Liver (tissue), 9 donors: Measurements from ENCODE around the gene IDE. TPM values are rescaled to one million over a fixed set of nuclear protein-coding genes. Genes with fewer than 3 reads are reported as not detected.

ENCODE experiments used
- DNase-seq: peaks from one replicate; pipeline ENCODE4 v3.0.0-alpha.2; 2017; ENCODE audit warnings: low spot score
- H3K27ac ChIP-seq, 2 donors: one replicate each; pipeline ENCODE4 v1.7.0; 2013; ENCODE audit warnings: inconsistent platforms in 2 of 2, low read length in 2 of 2, control low read depth in 1 of 2, low read depth in 1 of 2, mild to moderate bottlenecking in 1 of 2
- H3K27me3 ChIP-seq, 4 donors: one replicate each; pipeline versions ENCODE4 v1.6.1 to v1.7.0; 2013; ENCODE audit warnings: low read length in 3 of 4, inconsistent platforms in 1 of 4, mild to moderate bottlenecking in 1 of 4, moderate library complexity in 1 of 4; ENCODE audit not compliant: control insufficient read depth in 4 of 4, insufficient read depth in 4 of 4
- H3K36me3 ChIP-seq, 4 donors: one replicate each; pipeline versions ENCODE4 v1.6.1 to v1.7.0; 2013; ENCODE audit warnings: low read length in 3 of 4, mild to moderate bottlenecking in 3 of 4, low read depth in 1 of 4, moderate library complexity in 1 of 4; ENCODE audit not compliant: control insufficient read depth in 4 of 4, insufficient read depth in 3 of 4
- H3K4me1 ChIP-seq, 4 donors: one replicate each; pipeline versions ENCODE4 v1.6.1 to v1.7.0; 2013; ENCODE audit warnings: low read length in 3 of 4, mild to moderate bottlenecking in 3 of 4, moderate library complexity in 1 of 4; ENCODE audit not compliant: control insufficient read depth in 4 of 4, insufficient read depth in 4 of 4
- H3K4me3 ChIP-seq, 3 donors: one replicate each; pipeline versions ENCODE4 v1.6.1 to v1.7.0; 2013; ENCODE audit warnings: low read length in 3 of 3, control low read depth in 1 of 3, low read depth in 1 of 3, mild to moderate bottlenecking in 1 of 3
- H3K9ac ChIP-seq, 2 donors: one replicate each; pipeline ENCODE4 v1.7.0; 2013; ENCODE audit warnings: low read length in 2 of 2, mild to moderate bottlenecking in 2 of 2, moderate library complexity in 2 of 2, control low read depth in 1 of 2, low read depth in 1 of 2
- H3K9me3 ChIP-seq, 4 donors: one replicate each; pipeline versions ENCODE4 v1.6.1 to v1.7.0; 2013; ENCODE audit warnings: low read length in 3 of 4; ENCODE audit not compliant: control insufficient read depth in 4 of 4
- FOXA1 ChIP-seq: IDR thresholded peaks from 2 replicates; pipeline ENCODE4 v1.6.1; 2016; ENCODE audit warnings: antibody characterized with exemption
- FOXA2 ChIP-seq: IDR thresholded peaks from 2 replicates; pipeline ENCODE4 v1.6.1; 2016; ENCODE audit warnings: antibody characterized with exemption
- HNF4A ChIP-seq, 2 donors: conservative IDR thresholded peaks; 2 replicates each; pipeline ENCODE4 v1.6.1; 2016; ENCODE audit warnings: antibody characterized with exemption in 2 of 2, mild to moderate bottlenecking in 2 of 2
- HNF4G ChIP-seq: IDR thresholded peaks from 2 replicates; pipeline ENCODE4 v1.6.1; 2016; ENCODE audit warnings: antibody characterized with exemption
- NR2F2 ChIP-seq: IDR thresholded peaks from 2 replicates; pipeline ENCODE4 v1.6.1; 2016; ENCODE audit warnings: antibody characterized with exemption
- RAD21 ChIP-seq, 2 donors: IDR thresholded peaks; 2 replicates each; pipeline ENCODE4 v1.6.1; 2016; ENCODE audit warnings: antibody characterized with exemption in 2 of 2, mild to moderate bottlenecking in 2 of 2
- RXRA ChIP-seq, 2 donors: IDR thresholded peaks; 2 replicates each; pipeline ENCODE4 v1.6.1; 2017 to 2018; ENCODE audit warnings: antibody characterized with exemption in 2 of 2, mild to moderate bottlenecking in 1 of 2
- SP1 ChIP-seq: IDR thresholded peaks from 2 replicates; pipeline ENCODE4 v1.6.1; 2018; ENCODE audit warnings: antibody characterized with exemption, mild to moderate bottlenecking
- TAF1 ChIP-seq: conservative IDR thresholded peaks from 2 replicates; pipeline ENCODE4 v1.6.1; 2016; ENCODE audit warnings: antibody characterized with exemption, mild to moderate bottlenecking
- WGBS: extraction: QIAGEN DNeasy Blood & Tissue Kit; methylation state at CpG from one replicate; pipeline ENCODE4 v1.1.7; 2013; 5-methylcytosine and 5-hydroxymethylcytosine counted together
- polyA plus RNA-seq, 2 donors: library from polyadenylated mRNA; stranded (reverse) in 1 of 2; unstranded in 1 of 2; fragments of 200-250 nt in 1 of 2; fragments of >200 nt in 1 of 2; fragmentation: Nextera tagmentation in 1 of 2; extraction: Ambion mirVana in 1 of 2; gene quantifications; one replicate each; pipeline versions ENCODE4 v1.2.1 to v1.2.3, GENCODE V29; 2013 to 2015
- total RNA-seq, 2 donors: library from RNA; depleted of rRNA; stranded (reverse); fragments of >200 nt; gene quantifications; one replicate each; pipeline ENCODE4 v1.2.3, GENCODE V29; 2014
- TF ChIP-seq, protein P1 (sequence below): IDR thresholded peaks from 2 replicates; pipeline ENCODE4 v1.6.1; 2016; ENCODE audit warnings: antibody characterized with exemption, mild to moderate bottlenecking
- TF ChIP-seq, protein P2 (sequence below): IDR thresholded peaks from 2 replicates; pipeline ENCODE4 v1.6.1; 2016; ENCODE audit warnings: antibody characterized with exemption
- TF ChIP-seq, protein P3 (sequence below): IDR thresholded peaks from 2 replicates; pipeline ENCODE4 v1.6.1; 2016; ENCODE audit warnings: antibody characterized with exemption
- TF ChIP-seq, protein P4 (sequence below): fragments of 150-350 bp; IDR thresholded peaks from 2 replicates; pipeline ENCODE4 v1.5.1; 2017; ENCODE audit warnings: improper control_type of control experiment, low read depth, low read length; ENCODE audit not compliant: missing input control
- TF ChIP-seq, protein P5 (sequence below): IDR thresholded peaks from 2 replicates; pipeline ENCODE4 v1.6.1; 2016; ENCODE audit warnings: antibody characterized with exemption
- donor health status: healthy.
- donor health status: healthy.
- donor health status: healthy.
- donor health status: healthy.
- donor health status: healthy.

IDE gene
- total and polyA plus RNA-seq, 4 donors: 9.4 to 31.3 (median 15.3) TPM

DNA sequence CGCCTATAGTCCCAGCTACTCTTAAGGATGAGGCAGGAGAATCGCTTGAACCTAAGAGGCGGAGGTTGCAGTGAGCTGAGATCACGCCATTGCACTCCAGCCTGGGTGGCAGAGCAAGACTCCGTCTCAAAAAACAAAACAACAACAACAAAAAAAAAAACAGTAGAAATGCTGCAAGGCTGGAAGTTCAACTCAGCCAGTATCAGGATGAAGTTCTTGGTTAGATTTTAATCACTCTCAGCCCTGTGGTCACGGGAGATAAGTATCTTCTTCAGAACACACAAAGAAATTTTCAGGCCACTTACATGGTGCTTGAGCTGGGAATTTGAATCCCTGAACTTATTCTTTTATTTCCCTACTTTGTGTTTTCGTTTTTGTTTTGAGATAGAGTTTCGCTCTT lies 162.5 kb downstream of the IDE start:
- TF ChIP-seq TAF1 (no peak), HNF4G (no peak), HNF4A (conservative IDR thresholded peaks at IDR 0.05) (no peak), RAD21 (IDR thresholded peaks at IDR 0.05) (no peak)
- DNase-seq: no peak
- no peak overlapping the region for H3K4me3 ChIP-seq
- no peak overlapping the region for H3K27ac ChIP-seq
- H3K27me3 ChIP-seq: no peaks in the 10 kb centered on the region
- no peaks in the 10 kb centered on the region for H3K36me3 ChIP-seq
- peaks cover 0 to 1% (median 0%) of the 10 kb centered on the region in 4 donors for H3K9me3 ChIP-seq
- no peak overlapping the region for H3K9ac ChIP-seq
- 91% methylated on average over 8 of the region's 8 CpGs for WGBS
- H3K4me1 ChIP-seq: no peaks in the 10 kb centered on the region

DNA sequence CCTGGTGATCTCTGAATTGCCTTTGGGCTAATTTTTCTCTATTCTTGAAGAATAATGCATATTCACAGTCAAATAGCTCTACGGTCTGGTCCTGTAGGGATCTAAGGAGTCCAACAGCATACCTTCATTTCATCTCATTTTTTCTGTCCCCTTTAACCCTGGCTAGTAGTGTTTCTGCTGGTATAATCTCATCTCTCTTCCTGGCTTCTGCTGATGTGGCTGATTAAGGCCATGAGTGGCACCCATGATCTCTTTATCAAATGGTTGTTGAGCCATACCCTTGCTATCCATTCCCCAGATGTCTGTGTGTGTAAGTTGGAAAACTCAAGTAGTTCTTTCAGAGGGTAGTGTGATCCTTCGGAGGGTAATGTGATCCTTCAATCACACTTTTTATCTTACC lies 163.4 kb downstream of the IDE start:
- Histone ChIP-seq H3K36me3 (no peaks in the 10 kb centered on the region), H3K27ac (no peak overlapping the region), H3K4me1 (no peaks in the 10 kb centered on the region), H3K4me3 (no peak overlapping the region), H3K9me3 (no peaks in the 10 kb centered on the region), H3K27me3 (no peaks in the 10 kb centered on the region), H3K9ac (no peak overlapping the region)
- no peak for DNase-seq
- 93% methylated on average over 2 of the region's 2 CpGs for WGBS
- TF ChIP-seq NR2F2: no peak
- TF ChIP-seq HNF4A (conservative IDR thresholded peaks at IDR 0.05): no peak
- no peak for TF ChIP-seq SP1
- no peak for TF ChIP-seq FOXA1
- no peak for TF ChIP-seq RAD21 (IDR thresholded peaks at IDR 0.05)
- TF ChIP-seq, protein P1, sequence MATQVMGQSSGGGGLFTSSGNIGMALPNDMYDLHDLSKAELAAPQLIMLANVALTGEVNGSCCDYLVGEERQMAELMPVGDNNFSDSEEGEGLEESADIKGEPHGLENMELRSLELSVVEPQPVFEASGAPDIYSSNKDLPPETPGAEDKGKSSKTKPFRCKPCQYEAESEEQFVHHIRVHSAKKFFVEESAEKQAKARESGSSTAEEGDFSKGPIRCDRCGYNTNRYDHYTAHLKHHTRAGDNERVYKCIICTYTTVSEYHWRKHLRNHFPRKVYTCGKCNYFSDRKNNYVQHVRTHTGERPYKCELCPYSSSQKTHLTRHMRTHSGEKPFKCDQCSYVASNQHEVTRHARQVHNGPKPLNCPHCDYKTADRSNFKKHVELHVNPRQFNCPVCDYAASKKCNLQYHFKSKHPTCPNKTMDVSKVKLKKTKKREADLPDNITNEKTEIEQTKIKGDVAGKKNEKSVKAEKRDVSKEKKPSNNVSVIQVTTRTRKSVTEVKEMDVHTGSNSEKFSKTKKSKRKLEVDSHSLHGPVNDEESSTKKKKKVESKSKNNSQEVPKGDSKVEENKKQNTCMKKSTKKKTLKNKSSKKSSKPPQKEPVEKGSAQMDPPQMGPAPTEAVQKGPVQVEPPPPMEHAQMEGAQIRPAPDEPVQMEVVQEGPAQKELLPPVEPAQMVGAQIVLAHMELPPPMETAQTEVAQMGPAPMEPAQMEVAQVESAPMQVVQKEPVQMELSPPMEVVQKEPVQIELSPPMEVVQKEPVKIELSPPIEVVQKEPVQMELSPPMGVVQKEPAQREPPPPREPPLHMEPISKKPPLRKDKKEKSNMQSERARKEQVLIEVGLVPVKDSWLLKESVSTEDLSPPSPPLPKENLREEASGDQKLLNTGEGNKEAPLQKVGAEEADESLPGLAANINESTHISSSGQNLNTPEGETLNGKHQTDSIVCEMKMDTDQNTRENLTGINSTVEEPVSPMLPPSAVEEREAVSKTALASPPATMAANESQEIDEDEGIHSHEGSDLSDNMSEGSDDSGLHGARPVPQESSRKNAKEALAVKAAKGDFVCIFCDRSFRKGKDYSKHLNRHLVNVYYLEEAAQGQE: no peak
- TF ChIP-seq, protein P2, sequence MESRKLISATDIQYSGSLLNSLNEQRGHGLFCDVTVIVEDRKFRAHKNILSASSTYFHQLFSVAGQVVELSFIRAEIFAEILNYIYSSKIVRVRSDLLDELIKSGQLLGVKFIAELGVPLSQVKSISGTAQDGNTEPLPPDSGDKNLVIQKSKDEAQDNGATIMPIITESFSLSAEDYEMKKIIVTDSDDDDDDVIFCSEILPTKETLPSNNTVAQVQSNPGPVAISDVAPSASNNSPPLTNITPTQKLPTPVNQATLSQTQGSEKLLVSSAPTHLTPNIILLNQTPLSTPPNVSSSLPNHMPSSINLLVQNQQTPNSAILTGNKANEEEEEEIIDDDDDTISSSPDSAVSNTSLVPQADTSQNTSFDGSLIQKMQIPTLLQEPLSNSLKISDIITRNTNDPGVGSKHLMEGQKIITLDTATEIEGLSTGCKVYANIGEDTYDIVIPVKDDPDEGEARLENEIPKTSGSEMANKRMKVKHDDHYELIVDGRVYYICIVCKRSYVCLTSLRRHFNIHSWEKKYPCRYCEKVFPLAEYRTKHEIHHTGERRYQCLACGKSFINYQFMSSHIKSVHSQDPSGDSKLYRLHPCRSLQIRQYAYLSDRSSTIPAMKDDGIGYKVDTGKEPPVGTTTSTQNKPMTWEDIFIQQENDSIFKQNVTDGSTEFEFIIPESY: no peak
- TF ChIP-seq TAF1: no peak
- TF ChIP-seq RXRA (IDR thresholded peaks at IDR 0.05): no peak
- TF ChIP-seq, protein P3, sequence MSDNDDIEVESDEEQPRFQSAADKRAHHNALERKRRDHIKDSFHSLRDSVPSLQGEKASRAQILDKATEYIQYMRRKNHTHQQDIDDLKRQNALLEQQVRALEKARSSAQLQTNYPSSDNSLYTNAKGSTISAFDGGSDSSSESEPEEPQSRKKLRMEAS: no peak

DNA sequence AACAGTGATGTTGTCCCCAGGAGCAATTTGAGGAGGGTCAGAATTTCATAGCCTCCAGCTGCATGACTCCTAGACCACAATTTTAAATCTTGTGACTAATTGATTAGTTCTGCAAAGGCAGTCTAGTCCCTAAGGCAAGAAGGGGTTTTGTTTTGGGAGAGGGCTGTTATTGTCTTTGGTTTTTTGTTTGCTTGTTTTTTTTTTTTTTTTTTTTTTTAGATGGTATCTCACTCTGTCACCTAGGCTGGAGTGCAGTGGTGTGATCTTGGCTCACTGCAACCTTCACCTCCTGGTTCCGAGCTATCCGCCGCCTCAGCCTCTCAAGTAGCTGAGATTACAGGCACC lies 165.9 kb downstream of the IDE start:
- WGBS: 97% methylated on average over 3 of the region's 3 CpGs

More for the DNA sequence above, 165.9 kb downstream of the IDE start:
- H3K4me3 ChIP-seq: no peak overlapping the region
- H3K9me3 ChIP-seq: no peaks in the 10 kb centered on the region
- H3K27me3 ChIP-seq: no peaks in the 10 kb centered on the region
- H3K27ac ChIP-seq: no peak overlapping the region
- H3K36me3 ChIP-seq: no peaks in the 10 kb centered on the region
- TF ChIP-seq HNF4A (conservative IDR thresholded peaks at IDR 0.05) (no peak), NR2F2 (no peak), RXRA (IDR thresholded peaks at IDR 0.05) (no peak), FOXA2 (no peak), RAD21 (IDR thresholded peaks at IDR 0.05) (no peak), FOXA1 (no peak)
- TF ChIP-seq, protein P4, sequence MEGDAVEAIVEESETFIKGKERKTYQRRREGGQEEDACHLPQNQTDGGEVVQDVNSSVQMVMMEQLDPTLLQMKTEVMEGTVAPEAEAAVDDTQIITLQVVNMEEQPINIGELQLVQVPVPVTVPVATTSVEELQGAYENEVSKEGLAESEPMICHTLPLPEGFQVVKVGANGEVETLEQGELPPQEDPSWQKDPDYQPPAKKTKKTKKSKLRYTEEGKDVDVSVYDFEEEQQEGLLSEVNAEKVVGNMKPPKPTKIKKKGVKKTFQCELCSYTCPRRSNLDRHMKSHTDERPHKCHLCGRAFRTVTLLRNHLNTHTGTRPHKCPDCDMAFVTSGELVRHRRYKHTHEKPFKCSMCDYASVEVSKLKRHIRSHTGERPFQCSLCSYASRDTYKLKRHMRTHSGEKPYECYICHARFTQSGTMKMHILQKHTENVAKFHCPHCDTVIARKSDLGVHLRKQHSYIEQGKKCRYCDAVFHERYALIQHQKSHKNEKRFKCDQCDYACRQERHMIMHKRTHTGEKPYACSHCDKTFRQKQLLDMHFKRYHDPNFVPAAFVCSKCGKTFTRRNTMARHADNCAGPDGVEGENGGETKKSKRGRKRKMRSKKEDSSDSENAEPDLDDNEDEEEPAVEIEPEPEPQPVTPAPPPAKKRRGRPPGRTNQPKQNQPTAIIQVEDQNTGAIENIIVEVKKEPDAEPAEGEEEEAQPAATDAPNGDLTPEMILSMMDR: no peak
- TF ChIP-seq, protein P3: no peak
- TF ChIP-seq, protein P5, sequence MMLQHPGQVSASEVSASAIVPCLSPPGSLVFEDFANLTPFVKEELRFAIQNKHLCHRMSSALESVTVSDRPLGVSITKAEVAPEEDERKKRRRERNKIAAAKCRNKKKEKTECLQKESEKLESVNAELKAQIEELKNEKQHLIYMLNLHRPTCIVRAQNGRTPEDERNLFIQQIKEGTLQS: no peak
- no peak overlapping the region for H3K9ac ChIP-seq
- no peaks in the 10 kb centered on the region for H3K4me1 ChIP-seq
- DNase-seq: no peak
